HG02981 (cell line): ENCODE measurements around the gene CHKB.

Source experiments
- ATAC-seq: cut with Tn5 transposase; IDR thresholded peaks from one replicate; pipeline ENCODE4 v1.9.1; 2021; ENCODE audit warnings: mild to moderate bottlenecking, moderate library complexity; ENCODE audit not compliant: unreplicated experiment

CHKB gene

GRCh38 chr22:50600967-50601668, 18.5 kb upstream of the CHKB start:
- no peak for ATAC-seq

DNA sequence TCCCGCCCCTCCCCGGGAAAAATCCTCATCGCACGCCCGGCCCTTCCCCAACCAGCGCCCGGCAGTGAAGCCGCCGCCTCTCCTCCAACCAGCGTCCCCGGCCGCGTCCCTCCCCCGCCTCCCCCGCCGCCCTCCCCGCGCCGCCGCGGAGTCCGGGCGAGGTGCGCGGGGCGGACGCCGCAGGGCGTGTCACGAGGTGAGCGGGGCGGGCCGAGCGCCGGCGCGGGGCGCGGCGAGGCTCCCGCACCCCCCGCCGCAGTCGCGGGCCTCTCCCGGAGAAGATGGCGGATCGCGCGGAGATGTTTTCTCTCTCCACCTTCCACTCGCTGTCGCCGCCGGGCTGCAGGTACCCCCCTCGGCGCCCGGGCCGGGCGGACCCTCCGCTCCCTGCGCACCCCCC, 17.9 kb upstream of the CHKB start, which contains the start of gene MAPK8IP2:
TSS of gene MAPK8IP2 (plus strand) at position 256 of the 400 bp plus-strand sequence. CDS start at position 282, 26 bp downstream.
- ATAC-seq, result no peak

DNA sequence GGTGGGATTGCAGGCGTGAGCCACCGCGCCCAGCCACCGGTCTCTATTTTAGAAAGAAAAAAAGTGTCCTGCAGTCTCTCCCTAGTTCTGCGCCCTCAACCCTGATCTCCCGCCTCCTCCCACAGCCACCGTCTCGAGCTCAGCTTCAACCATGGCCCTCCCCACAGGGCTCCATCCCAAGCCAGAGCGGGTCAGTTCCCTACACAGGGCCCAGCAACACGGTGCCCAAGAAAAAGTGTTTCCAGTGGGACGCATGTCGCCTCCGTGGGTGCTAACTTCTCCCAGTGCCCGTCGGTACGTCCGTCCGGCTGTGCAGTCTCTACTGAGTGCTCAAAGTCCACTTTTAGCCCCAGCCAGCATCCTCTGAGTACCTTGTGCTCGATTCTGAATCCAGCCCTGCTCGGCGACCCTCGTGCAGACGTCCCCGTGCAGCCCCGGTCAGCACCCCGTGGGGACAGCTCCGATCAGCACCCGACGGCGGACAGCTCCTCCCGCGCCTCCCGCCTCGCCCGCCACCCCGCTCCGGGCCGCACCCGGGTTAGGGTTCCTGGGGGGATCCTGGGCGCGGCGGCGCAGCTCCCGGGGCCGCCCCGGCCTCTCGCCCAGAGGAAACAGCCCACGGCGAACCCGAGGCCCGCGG, 17.3 kb upstream of the CHKB start:
- no peak for ATAC-seq

GRCh38 chr22:50597097-50597496, 14.4 kb upstream of the CHKB start:
- no peak for ATAC-seq

- no peak for ATAC-seq
Observed at GRCh38 chr22:50595189-50595588, 12.5 kb upstream of the CHKB start.

DNA sequence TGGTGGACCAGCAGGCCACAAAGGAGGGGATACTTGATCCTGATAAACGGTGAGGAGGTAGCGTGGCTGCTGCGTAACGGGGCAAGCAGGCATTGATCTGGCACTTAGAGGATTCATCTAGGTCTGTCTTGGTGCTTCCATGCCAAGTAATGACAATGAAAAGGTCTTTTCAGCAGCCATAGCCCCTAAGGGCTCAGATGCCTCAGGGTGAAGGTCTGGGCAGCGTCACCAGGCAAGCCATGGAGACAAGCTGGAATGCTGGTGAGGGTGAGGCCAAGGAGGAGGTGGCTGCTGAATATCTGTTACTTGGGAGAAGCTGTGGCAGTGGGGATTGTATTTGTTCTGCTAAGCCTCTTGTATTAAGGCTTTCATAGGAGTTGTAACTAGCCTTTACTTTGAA, 4.8 kb upstream of the CHKB start:
- ATAC-seq, result no peak

GRCh38 chr22:50586416-50586815, 3.8 kb upstream of the CHKB start:
- ATAC-seq, result no peak

GRCh38 chr22:50585781-50586180, 3.1 kb upstream of the CHKB start:
- no peak for ATAC-seq

DNA sequence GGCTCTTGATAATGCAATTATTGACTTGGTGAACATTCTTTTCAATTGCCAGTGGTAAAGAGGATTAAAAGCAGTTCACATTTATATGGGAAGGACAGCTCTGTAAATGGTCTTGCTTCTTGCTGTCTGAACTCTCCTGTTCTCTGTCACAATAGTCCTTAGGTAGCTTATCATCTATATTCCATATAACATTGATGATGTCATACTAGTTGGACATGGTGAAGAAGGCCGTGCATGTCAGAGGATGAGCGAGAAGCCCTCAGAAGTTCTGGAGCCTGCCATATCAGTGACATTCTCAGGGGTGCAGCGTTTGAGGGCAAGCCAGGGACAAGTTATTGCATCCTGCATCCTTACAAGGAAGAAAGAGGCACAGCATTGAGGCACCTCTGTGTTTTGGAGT, 2.6 kb upstream of the CHKB start:
- ATAC-seq, result no peak

DNA sequence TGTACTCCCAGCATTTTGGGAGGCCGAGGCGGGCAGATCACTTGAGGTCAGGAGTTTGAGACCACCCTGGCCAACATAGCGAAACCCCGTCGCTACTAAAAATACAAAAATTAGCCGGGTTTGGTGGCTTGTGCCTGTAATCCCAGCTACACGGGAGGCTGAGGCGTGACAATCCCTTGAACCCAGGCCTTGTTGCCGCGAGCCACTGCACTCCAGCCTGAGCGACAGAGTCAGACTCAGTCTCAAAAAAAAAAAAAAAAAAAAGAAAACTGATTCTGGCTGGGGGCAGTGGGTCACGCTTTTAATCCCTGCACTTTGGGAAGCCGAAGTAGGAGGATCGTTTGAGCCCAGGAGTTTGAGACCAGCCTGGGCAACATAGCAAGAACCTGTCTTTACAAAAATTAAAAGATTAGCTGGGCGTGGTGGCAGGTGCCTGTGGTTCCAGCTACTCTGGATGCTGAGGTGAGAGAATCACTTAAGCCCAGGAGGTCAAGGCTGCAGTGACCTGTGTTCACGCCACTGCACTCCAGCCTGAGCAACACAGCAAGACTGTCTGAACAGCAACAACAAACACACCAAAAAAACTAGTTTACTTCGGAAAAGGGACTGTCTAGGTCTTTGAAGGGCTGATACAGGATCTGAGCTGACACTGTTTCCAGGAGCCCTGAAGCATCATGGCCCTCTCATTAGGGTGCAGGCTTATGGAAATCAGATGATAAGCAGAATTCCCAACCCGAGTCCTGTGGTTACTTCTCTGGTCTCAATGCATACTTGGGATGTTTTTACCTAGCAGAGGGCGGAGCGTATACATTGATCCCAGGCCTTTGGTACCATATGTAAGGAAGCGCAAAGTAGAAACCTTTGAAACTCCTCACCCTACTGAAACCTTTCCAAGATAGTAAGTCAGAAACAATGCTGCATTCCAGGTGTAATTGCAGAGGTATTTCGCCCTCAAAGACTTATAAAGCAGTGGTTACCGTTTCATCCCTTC, 1.8 kb upstream of the CHKB start:
- no peak for ATAC-seq

- ATAC-seq, result peak; percentile 19
Observed at GRCh38 chr22:50583294-50583861, 729 bp upstream of the CHKB start.

DNA sequence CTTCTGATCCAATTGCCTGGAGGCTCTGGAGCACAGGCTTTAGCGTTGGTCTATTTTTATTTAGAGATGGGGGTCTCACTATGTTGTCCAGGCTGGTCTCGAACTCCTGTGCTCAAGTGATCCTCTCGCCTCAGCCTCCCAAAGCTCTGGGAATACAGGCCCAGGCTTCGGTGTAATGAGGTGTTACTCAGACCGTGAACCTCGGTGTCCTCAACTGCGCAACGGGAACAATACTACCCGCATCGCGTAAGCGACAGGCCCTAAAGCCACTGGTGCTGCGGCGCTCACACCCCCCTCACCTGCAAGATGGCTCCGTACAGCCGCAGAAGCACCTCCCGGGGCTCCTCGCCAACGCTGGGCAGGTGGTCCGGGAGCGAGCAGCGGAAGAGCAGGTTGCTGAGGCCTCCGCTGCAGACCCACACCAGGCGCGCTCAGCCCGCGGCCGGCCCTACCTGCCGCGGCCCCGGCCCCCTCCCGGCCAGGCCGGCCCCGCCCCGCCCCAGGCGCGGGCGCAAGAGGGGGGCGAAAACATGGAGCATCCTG, 628 bp downstream of the CHKB start:
- no peak for ATAC-seq

- ATAC-seq, result no peak
Observed at GRCh38 chr22:50581031-50581949, 1.4 kb downstream of the CHKB start.

DNA sequence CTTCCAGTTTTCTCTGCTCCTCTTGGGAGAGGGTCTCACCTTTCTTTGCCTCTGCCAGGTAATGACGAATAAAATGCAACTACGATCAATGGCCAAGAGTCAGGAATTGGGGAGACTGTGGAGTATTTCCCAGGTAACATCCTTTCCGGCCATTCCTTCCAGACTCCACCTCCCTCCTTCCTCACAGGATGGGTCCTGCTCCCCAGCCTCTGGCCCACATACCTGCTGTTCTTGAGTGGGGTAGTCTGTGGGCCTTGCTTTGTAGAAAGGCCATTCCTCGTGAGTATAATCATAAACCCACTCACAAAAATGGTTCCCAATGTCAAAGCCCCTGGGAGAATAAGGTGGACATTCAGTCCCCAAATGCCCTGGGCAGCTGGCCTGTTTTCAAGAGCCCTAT, 2.9 kb downstream of the CHKB start:
- ATAC-seq, result no peak

DNA sequence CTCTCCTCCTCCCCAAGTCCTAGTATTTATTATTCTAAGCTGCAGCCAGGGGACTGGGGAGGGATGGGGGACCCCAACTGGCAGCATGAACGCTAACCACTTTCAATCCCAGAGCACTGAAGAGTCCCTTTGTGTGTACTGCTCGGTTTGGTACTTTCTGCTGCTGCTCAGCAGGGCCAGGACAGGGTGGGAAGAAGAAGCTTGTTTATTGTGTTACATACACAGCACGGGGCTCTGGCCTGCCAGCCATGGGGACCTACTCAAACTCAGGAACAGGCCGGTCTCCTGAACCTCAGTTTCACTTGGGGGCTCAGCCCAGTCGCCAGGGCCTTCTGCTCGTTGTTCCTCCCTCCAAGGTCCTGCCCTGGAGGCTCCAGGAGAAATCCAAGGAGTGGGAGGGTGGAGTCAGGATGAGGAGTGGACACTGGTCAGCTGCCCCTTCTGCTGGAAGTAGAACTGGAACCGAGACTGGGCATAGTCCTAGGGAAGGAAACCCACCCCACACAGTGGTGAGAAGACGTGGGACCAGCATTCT, 3.8 kb downstream of the CHKB start:
- ATAC-seq, result no peak

- ATAC-seq, result no peak
Observed at GRCh38 chr22:50577987-50578775, 4.5 kb downstream of the CHKB start, which contains the start of gene CPT1B. Gene CPT1B (minus strand): TSS chr22:50578427. CDS start chr22:50577915, 512 bp downstream.

GRCh38 chr22:50577697-50577986, 5.0 kb downstream of the CHKB start:
- no peak for ATAC-seq

DNA sequence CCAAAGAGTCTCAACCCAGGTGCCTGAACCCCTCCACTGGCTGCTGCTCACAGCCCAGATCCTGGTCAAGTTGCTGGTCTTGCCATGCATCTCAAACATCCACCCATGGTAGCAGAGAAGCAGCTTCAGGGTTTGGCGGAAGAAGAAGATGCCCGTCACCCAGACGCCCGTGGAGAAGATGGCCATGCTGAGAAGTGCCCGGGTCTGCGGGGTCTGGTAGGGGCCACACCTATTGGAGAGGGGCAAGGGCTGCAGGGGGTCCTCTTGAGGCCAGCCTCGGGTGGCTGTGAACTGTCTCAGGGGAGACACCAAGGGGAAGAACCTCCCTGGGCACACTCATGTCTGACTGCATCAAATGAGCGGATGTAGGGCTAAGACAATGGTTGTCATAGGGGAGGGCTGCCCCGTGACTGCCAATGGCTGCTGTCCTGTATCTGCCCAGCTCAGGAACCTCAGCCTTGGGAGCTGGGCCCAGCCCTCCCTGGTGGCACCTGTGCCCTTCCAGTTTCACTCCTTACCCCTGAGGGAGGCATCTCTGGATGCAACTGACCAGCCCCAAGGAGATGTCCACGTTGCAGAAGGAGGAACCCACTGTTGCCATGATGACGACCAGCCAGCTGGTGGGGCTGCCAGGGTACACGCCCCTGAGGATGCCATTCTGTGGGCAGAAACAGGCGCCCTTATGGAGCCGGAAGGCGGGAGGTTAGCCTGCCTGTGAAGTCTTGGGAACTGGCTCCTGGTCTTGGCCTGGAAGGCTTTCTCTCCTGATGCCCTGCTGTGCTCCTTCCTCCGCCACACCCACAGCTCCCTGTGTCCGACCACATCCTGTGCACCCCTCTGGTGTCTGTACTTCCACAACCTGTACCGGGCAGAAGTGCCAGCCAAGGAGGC, 5.6 kb downstream of the CHKB start:
- no peak for ATAC-seq
